Fibroblast of skin of back (primary cell): ENCODE data around the gene GULP1.

Source experiments
- DNase-seq: peaks from one replicate; pipeline ENCODE4 v3.0.0-alpha.2; 2013

The GULP1 gene

GRCh38 chr2:188322569-188323551 lies 31.2 kb downstream of the GULP1 start:
- DNase-seq, result peak; percentile 80

- DNase-seq, result peak; percentile 19
Observed at GRCh38 chr2:188324067-188324466, 32.4 kb downstream of the GULP1 start.

GRCh38 chr2:188326290-188326668 lies 34.6 kb downstream of the GULP1 start:
- DNase-seq, result no peak

GRCh38 chr2:188326669-188327301 lies 35.1 kb downstream of the GULP1 start:
- peak; percentile 33 for DNase-seq

GRCh38 chr2:188327518-188328213 lies 36.0 kb downstream of the GULP1 start:
- no peak for DNase-seq

- no peak for DNase-seq
Observed at GRCh38 chr2:188328419-188328818, 36.7 kb downstream of the GULP1 start.

GRCh38 chr2:188330316-188331053 lies 38.8 kb downstream of the GULP1 start:
- DNase-seq, result no peak

- no peak for DNase-seq
Observed at GRCh38 chr2:188332619-188333018, 40.9 kb downstream of the GULP1 start.

GRCh38 chr2:188333751-188334524 lies 42.3 kb downstream of the GULP1 start:
- DNase-seq, result peak; percentile 17

GRCh38 chr2:188338463-188338862 lies 46.8 kb downstream of the GULP1 start:
- DNase-seq, result no peak

GRCh38 chr2:188340257-188340656 lies 48.6 kb downstream of the GULP1 start:
- no peak for DNase-seq

GRCh38 chr2:188345020-188345419 lies 53.3 kb downstream of the GULP1 start:
- DNase-seq, result no peak

GRCh38 chr2:188345426-188345825 lies 53.8 kb downstream of the GULP1 start:
- peak; percentile 60 for DNase-seq

GRCh38 chr2:188345831-188346458 lies 54.3 kb downstream of the GULP1 start:
- DNase-seq, result peak; percentile 72

- no peak for DNase-seq
Observed at GRCh38 chr2:188349019-188349418, 57.3 kb downstream of the GULP1 start.

- DNase-seq, result no peak
Observed at GRCh38 chr2:188353282-188353681, 61.6 kb downstream of the GULP1 start.

GRCh38 chr2:188360485-188361263 lies 69.0 kb downstream of the GULP1 start:
- no peak for DNase-seq

GRCh38 chr2:188364033-188364630 lies 72.5 kb downstream of the GULP1 start:
- DNase-seq, result no peak

GRCh38 chr2:188365058-188365641 lies 73.5 kb downstream of the GULP1 start:
- no peak for DNase-seq
